GM19438 (cell line): Measurements from ENCODE around the gene FARSB.

ENCODE experiments used
- ATAC-seq: cut with Tn5 transposase; IDR thresholded peaks from one replicate; pipeline ENCODE4 v1.9.1; 2021; ENCODE audit warnings: low read depth; ENCODE audit not compliant: unreplicated experiment

The FARSB gene

DNA sequence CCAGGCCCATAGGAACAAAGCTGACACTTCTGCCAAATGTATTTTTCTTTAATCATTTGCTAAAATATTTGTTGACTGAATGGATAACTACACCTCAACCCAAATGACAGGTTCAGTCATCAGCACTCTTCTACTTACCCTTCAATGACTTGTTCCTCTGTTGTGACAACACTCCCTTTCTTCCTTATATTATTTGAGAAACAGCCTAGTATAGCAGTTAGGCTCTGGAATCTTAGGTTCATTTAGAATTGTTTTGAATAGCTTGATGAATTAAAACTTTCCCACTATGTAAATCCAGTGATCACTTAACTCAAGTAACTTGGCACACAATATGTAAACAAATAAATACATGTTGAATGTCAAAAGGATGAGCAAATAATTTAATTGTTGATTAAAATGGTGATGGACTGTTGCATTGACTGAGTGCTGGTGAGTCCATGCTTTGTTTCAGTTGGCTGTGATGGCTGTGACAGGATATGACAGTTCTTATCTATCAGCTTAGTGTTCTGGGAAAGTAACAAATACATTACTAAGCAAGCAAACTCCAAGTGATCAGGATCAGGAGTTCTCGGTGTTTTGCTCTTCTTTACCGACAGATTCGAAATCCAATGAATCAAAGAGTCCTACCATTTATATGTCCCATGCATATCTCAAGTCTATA, 12.7 kb upstream of the FARSB start:
- ATAC-seq, result no peak

DNA sequence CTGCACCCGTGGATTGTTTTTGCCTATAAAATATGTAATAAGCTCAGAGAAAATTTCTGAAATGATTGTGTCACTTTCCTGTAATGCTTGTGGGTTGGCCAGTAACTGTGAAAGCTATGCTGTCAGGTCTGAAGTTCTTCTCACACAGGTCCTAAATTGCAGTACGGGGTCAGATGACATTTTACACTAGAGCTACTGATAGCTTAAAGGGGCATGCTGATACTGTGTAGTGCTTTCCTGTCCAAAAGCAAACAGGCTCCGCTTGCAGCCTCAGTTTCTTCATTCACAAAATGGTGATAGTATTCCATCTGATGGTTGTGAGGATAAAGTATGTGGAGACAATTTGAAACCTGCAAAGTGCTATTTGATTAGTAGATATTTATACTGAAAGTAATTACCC, 7.6 kb upstream of the FARSB start:
- ATAC-seq, result no peak

DNA sequence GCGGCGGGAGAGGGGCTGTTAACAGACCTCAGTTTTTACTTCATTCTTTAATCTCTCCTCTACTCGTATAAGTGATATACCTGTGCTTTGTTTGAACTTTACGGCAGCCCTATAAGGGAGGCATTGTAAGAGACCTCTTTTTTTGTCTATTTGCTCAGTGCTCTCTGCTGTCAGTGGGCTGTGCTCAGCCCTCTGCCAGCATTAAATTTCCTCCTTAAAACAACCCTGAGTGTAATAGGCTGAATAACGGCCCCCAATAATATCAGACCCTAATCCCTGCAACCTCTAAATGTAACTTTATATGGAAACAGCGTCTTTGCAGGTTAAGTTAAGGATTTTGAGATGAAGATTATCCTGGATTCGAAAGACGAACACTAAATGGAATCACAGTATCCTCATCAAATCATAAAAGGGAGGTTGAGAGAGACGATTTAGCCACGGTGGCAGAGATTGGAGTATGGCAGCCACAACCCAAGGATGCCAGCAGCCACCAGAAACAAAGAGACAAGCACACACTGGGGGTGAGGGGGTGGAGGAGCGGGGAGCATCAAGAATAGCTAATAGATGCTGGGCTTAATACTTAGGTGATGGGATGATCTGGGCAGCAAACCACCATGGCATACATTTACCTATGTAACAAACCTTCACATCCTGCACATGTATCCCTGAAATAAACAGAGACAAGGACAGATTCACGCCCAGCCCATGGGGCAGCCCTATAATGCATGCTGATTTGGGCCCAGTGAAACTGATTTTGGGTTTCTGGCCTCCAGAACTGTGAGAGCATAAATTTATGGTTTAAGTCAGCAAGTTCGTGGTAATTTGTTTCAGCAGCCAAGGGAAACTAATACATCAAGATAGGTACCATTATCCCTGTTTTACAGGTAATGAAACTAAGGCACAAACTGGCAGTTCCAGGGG, 894 bp upstream of the FARSB start:
- peak; percentile 31 for ATAC-seq

DNA sequence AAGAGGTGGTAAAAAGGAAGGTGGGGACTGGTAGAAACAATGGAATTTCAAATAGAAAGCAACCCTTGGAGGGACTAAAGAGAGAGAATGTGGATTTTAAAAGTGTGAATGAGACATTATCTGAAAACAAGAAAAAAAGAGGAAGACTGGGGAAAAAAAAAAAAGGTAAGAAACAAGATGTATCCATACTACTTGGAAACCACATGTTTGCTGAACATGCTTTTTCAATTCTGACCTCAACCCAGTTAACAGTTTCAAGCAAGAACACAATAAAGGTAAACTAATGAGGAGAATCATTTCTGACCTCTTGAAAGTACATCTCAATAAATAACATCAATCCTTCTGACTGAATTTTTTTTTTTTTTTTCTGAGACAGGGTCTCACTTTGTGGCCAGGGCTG, 2.6 kb downstream of the FARSB start:
- no peak for ATAC-seq

DNA sequence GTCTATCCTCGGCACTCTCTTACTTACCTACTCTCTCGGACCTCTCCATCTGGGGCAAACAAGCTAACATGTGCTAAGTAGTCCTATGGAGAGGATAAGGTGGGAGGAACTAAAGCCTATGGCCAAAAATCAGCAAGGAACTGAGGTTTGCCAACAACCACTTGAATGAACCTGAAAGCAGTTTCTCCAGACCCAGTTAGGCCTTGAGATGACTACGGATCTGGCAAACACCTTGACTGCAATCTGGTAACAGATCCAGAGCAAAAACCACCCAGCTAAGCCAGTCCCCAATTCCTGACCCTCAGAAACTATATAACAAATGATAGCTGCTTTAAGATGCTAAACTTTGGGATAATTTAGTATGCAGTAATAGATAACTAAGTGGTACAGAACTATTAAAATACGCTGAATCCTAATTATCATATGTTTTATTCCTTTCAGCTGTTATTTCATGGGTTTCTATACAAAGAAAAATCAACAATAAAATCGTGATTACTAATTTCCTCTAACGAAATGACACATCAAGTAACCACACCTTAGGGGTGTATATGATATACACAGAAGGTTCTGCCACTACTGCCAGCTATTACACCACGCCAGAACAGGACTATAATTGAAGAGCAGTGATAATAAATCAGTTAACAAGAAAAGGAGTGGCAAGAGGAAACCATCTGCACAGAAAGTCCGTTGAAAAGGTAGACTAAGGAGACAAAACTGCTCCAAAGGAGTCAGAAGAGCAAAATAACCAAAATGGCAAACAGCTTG, 3.2 kb downstream of the FARSB start:
- no peak for ATAC-seq

DNA sequence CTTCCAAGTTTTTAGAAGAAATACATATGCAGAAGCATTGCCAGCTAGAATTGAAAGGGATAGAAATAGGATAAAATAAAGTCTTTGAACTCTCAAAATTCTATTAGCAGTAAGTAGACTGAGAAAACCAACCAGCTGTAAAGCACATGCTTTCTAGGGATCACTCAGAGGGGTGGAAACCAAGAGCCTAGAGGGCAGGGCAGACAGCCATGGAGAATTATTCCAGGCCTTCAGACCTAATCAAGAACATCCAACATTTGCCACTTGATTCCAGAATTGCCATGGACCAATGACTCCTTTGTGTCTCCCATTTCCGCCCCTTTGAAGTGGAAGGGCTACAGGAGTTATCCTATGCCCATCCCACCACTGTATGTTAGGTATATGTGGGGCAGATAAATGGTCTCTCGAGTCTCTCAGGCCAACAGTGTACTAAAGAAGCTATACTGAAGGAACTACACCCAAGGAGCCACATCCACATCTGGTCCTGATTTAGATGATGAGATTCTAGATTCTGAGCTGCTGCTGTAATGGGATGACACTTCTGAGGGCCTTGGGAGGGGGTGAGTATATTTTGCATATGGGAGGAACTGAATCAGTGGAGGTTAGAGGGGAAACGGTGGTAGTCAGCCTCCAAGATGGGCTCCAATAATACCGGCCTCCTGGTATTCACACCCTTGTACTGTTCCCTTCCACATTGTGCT, 4.0 kb downstream of the FARSB start:
- no peak for ATAC-seq

DNA sequence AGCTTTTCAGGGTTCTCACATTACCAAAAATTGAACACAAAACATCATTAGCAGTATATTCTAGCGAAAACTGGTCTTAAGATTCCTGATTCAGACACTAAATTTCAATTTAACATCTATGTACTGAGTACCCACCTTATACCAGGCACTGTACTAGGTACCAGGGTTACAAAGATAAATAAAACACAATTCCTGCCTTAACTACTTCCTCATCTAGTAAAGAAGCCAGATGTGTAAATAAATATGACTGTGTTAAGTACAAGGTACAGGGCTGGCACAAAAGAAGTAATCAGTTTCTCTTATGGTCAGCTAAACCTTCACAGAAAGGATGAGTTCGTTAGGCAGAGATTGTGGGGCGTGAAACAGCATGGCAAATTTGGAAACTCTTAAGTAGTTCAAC, 6.1 kb downstream of the FARSB start:
- no peak for ATAC-seq

DNA sequence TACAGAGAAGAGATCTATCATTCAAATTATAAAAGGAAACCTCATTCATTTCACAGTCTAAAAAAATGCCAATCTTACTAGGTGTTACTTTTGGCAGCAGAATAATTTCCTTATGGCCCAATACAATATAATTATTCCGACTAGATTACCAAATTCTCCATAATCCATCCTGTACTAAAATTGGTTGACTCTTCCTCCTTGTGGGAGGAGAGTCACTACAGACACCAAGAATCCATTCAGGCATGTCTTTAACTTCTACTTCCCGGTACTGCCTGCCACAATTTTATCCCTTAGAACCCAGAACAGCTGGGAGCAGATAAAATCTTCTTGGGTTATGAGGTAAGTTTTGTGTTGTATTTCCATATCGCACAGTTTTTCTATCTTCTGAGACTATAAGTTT, 9.9 kb downstream of the FARSB start:
- no peak for ATAC-seq

DNA sequence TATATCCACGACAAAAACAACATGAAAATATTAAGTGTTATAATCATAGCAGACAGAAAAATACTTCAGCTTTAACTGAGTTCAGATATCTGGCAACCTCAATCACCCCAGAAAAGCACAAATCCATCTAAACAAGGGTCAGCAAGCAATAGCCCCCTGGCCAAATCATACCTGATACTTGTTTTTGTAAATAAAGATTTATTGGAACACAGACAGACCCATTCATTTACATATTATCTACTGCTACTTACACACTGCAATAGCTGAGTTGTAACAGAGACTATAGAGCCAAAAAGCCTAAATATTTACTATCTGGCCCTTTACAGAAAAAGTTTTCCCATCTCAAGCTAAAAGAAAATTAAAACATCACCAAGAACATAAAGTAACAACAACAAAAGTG, 12.8 kb downstream of the FARSB start:
- no peak for ATAC-seq

DNA sequence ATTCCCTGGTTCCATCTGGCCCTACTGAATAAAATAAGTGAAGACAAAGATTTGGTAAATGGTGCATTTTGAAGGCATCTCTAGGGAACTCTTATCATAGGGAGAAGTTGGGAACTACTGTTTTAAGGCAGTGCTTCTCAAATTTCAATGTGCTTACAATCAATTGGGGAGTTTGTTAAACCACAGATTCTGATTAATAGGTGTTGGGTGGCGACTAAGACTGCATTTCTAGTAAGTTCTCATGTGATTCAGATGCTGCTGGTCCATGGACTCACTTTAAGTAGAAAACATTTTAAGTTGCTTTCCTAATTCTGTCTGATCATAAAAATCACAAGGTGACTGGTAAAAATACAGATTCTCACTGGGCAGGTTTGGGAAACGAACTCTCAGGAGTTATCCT, 14.6 kb downstream of the FARSB start:
- ATAC-seq, result no peak

DNA sequence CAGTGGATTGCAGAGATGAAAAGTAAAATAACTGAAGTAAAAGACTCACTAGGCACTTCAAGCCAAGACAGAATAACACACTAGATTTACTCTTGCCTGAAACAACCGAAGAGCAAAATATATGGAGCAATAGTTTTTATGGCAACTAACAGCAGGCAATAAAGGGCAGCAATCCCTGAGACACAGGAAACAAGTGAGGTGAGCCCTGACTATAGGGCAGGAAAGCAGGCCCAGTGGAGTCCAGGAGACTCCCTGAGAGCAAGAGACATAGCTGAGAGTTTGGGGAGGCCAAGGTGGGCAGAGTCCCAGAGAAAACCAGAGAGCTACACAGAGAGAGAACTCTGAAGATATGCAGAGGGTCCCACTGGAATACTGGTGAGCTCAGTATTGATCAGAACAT, 18.8 kb downstream of the FARSB start:
- no peak for ATAC-seq

DNA sequence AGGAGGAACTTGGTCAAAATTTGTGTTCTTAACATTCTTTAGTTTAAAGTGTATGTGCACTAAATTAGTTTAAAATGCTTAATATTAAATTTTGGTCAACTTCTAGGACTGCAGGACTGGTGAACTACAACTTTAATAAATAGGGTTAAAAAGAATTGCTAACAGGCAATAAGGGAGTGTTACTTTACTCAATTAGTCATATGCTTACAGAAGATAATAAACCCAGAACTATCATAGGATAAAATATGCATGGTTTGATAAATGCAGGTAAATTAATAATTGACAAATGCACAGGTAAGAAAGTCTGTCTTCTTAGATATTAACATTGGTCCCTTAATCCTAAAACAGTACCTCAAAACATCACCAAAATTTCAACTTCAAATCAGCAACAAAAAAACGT, 20.6 kb downstream of the FARSB start:
- no peak for ATAC-seq

DNA sequence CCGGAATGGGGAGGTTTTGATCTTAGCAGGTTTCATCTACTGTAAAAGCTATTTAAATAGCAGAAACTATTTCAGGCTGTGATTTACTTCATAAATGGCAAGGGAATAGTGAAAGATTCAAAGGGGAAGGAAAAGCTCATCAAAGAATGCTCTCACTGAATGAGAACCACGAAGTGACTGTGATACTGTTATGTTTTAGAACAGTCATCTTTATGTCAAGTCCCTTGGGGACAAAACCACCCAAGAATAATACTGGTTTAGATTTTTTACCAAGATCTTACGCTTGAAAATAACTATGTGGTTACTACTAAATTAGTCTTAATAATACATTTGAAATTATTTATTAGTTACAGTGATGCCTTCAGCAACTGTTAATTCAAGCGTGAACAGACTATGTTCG, 28.1 kb downstream of the FARSB start:
- ATAC-seq, result no peak

DNA sequence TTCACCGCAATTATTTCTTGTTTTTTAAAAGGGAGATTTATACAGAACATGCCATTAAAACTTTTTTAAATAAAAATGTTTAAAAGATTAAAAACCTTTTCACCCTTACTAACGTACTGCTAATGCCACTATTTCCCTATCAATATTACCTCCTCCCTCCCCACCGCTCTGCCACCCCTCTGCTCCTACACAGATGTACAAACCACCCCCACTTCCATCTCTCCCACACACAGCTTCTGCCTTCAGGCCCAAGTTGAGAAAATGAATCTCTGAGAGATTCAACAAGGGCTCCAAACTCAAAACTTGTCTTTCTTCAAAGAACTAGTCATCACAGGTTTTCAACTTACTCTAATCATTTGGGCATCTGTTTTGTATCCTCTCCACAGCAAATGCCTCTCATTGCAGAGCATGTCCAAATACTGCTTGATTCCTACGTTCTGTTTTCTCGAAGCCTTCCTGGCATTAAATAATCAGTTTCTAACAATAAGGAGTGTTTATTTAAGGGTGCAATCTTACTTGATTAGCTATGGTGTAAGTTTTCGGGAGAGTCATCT, 32.1 kb downstream of the FARSB start:
- no peak for ATAC-seq

DNA sequence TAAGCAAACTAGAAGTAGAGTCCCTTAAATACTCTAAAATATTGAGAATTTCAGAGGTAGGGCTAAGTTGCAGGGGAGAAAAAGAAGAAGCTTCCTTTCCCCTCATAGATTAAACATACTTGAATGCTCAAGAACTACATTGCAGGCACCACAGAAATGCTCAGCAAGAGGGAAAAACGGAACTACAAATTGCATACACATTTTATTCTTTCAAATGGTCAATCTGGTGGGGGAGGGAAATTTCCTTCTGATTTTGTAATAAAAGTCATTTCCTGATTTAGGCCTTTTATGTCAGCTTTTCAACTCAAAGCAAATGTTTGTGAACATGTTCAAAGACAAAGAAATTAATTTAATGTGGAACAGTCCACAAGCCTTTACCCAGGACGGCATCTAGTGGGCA, 33.0 kb downstream of the FARSB start:
- ATAC-seq, result no peak

DNA sequence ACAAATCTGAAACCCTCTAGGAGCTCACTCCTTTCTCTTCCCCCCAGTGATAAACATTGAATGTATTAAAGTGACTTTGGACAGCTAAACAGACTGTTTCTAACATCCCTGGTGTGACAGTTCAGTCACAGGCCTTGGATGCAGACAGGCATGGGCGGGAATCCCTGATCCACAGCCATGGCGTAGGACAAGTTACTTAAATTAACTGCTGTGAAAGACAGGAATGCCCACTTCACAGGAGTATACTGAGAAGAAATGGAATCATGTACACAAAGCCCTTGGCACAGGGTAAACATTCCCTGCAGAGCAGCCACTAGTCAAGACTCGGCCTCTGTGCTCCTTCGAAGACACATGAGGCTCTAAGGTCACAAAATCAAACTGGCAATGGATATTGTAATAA, 34.0 kb downstream of the FARSB start:
- ATAC-seq, result no peak

DNA sequence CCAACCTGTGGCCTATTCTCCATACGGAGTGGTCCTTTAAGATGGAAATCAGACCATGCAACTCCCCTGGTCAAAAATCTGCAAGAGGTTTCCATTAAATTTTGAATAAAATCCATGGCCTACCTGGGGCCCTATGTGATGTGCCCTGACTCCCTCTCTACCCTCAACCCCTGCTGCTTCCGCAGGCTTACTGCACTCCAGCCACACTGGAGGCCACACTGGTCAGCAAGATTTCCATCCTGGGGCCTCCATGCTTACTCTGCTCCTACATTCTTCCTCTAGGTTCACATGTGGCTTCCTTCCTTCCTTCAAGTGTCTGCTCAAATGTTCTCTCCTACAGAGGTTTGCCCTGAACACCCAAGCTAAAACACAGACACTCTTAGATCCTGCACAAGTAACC, 40.6 kb downstream of the FARSB start:
- ATAC-seq, result no peak

DNA sequence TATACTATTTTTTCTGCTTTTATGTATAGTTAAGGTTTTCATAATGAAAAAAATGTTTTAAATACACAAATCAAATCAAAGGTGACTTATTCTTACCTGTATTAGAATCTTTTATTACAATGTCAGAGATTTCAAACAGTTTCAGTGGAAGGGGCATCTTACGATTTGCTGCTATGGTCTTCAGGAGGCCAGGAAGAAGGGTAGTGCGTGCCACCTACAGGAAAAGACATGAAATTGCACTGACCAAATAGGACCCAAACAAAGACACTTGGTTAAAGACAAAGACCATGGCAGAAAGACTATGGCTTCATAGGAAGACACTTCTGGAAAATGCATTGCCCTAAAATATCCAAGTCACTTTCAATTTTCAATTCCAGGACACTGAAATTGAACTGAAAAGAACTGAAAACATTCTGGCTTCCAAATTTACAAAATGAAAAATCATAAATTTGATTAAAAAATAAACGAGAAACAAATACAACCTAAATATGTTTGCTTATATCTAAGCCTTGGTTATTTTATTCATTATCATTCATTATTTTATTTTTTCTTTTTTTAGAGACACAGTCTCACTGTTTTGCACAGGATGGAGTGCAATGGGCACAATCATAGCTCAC, 42.1 kb downstream of the FARSB start:
- ATAC-seq, result peak; percentile 89

DNA sequence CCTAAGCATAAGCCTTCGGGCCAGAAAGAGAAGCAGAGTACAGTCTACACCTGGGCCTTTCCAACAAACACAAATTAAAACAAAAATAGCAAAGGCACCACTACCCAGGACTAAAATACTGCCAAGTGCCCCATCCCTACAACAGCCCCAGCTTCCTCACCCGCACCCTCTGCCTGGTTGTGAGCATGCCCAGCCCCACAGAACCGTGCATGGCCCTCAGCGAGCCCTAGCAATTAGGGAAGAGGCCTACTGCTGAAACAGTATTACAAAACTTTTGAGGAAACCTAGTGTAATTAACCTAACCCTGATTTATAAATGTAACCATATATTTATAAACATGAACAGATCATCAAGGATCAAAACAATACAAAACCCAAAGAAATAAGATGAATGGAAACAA, 44.2 kb downstream of the FARSB start:
- no peak for ATAC-seq

DNA sequence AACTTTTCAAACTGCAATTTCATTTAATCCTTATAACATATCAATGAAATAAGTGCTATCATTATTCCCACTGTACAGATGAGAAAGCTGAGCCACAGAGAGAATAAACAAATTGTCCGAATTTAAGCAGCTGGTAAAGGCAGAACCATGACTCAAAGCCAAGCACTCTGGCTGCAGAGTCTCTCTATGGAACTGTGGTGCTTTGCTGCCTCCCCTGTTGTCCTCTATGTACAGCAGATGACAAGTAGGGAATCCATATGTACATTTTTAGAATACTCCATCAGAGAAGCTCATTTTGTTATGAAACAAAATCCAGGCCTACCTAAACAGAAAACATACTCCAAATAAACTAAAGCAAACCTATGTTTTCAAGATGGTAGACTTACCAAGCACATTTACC, 45.1 kb downstream of the FARSB start:
- no peak for ATAC-seq
